HepG2 (cell line): ENCODE measurements around the gene NARS2. TPM values are rescaled to one million over a fixed set of nuclear protein-coding genes. Genes with fewer than 3 reads are reported as not detected.

Experiments used
- ATAC-seq: fragments of 200-7000 bp; cut with Tn5 transposase; 3 replicates; pipeline ENCODE4 v1.9.1; 2020; ENCODE audit warnings: mild to moderate bottlenecking, moderate library complexity
- BruUV-seq: library from RNA; stranded (reverse); fragments of 400-500 nt; replicated peaks from 2 replicates; lab custom pipeline; 2021; lab: Mats Ljungman, UMichigan
- CTCF ChIA-PET: fragments of 300-600 bp; formaldehyde crosslinking; extraction: SDS; loops from one replicate; lab custom pipeline; 2021; ENCODE audit warnings: low total read pairs, inconsistent platforms, low intra/inter-chr PET ratio; lab: Yijun Ruan, JAX
- POLR2A ChIA-PET: fragments of 350-600 bp; sonication (Branson Sonifier 250); formaldehyde crosslinking; loops from one replicate; lab custom pipeline; 2020; ENCODE audit warnings: antibody characterized with exemption, inconsistent platforms; lab: Yijun Ruan, JAX
- DNase-seq: peaks from one replicate; pipeline ENCODE4 v3.0.0-alpha.2; 2015; ENCODE audit warnings: low spot score
- FAIRE-seq: peaks from 3 replicates; lab custom pipeline; 2011; peaks lifted over from hg19 to GRCh38; lab: Jason Lieb, UNC
- H2AFZ ChIP-seq: one replicate; pipeline ENCODE4 v1.6.1; 2011; ENCODE audit warnings: low read length, inconsistent platforms
- H3K27ac ChIP-seq: fragments of 300-600 bp; 3 replicates; pipeline ENCODE4 v1.8.0; 2011; ENCODE audit warnings: mixed run types, mild to moderate bottlenecking, mixed read lengths, low read length, inconsistent platforms; ENCODE audit not compliant: insufficient read depth; ENCODE audit errors: extremely low read length
- H3K27me3 ChIP-seq, 2 experiments: fragments of 200-600 bp in 1 of 2; 2 replicates in 1 of 2; 3 replicates in 1 of 2; pipeline versions ENCODE4 v1.6.0 to v1.8.0; 2011; ENCODE audit warnings: low read length in 2 of 2, mild to moderate bottlenecking in 2 of 2, moderate library complexity in 2 of 2, inconsistent platforms in 1 of 2; ENCODE audit not compliant: insufficient read depth in 2 of 2, control insufficient read depth in 1 of 2
- H3K36me3 ChIP-seq, 2 experiments: fragments of 200-600 bp in 1 of 2; replicated peaks in 1 of 2; 2 replicates in 1 of 2; 3 replicates in 1 of 2; pipeline versions ENCODE4 v1.5.1 to v1.8.0; 2011; ENCODE audit warnings: low read length in 2 of 2, inconsistent platforms in 1 of 2; ENCODE audit not compliant: insufficient read depth in 2 of 2, control insufficient read depth in 1 of 2
- H3K4me1 ChIP-seq: 2 replicates; pipeline ENCODE4 v1.5.1; 2012; ENCODE audit warnings: low read length, inconsistent platforms; ENCODE audit not compliant: insufficient read depth
- H3K4me2 ChIP-seq: 2 replicates; pipeline ENCODE4 v1.6.0; 2011; ENCODE audit warnings: low read depth, low read length, inconsistent platforms
- H3K4me3 ChIP-seq, 3 experiments: fragments of 200-600 bp in 1 of 3; sonication (generic), shearing (Covaris generic) in 1 of 3; replicated peaks in 1 of 3; 2 replicates each; pipeline ENCODE4 v1.5.1; 2011 to 2016; ENCODE audit warnings: low read length in 3 of 3, inconsistent platforms in 2 of 3, low read depth in 2 of 3, mild to moderate bottlenecking in 2 of 3, control low read depth in 1 of 3, mixed read lengths in 1 of 3; ENCODE audit not compliant: insufficient read depth in 1 of 3
- H3K79me2 ChIP-seq: one replicate; pipeline ENCODE4 v1.6.1; 2011; ENCODE audit warnings: low read length, inconsistent platforms; ENCODE audit not compliant: insufficient read depth
- H3K9ac ChIP-seq: 2 replicates; pipeline ENCODE4 v1.6.0; 2011; ENCODE audit warnings: mild to moderate bottlenecking, low read depth, low read length, inconsistent platforms; ENCODE audit not compliant: insufficient read depth
- H3K9me3 ChIP-seq: 2 replicates; pipeline ENCODE4 v1.5.1; 2012; ENCODE audit warnings: mild to moderate bottlenecking, low read length
- H4K20me1 ChIP-seq: 2 replicates; pipeline ENCODE4 v1.6.0; 2011; ENCODE audit warnings: inconsistent platforms, mild to moderate bottlenecking, low read length, moderate library complexity; ENCODE audit not compliant: insufficient read depth
- ASH2L ChIP-seq: fragments of 300-600, 200-600 bp; sonication (generic); IDR thresholded peaks from 2 replicates; pipeline ENCODE4 v1.7.0; 2017; ENCODE audit warnings: low read depth, mild to moderate bottlenecking, moderate library complexity, mixed read lengths, low read length; ENCODE audit not compliant: insufficient read length
- CBX2 ChIP-seq, 2 experiments: fragments of 200-600 bp in 1 of 2; sonication (generic); formaldehyde crosslinking in 1 of 2; IDR thresholded peaks; 2 replicates each; pipeline versions ENCODE4 v1.7.0 to v1.8.1; 2018 to 2022; ENCODE audit warnings: low read depth in 2 of 2, low read length in 1 of 2, mild to moderate bottlenecking in 1 of 2, missing genetic modification reagents in 1 of 2
- FOXA3 ChIP-seq: IDR thresholded peaks from 2 replicates; pipeline ENCODE4 v1.6.1; 2016; ENCODE audit warnings: missing genetic modification reagents, missing compliant biosample characterization
- GATAD2A ChIP-seq: IDR thresholded peaks from 2 replicates; pipeline ENCODE4 v1.6.1; 2016
- KLF15 ChIP-seq: sonication (generic); formaldehyde crosslinking; IDR thresholded peaks from 2 replicates; pipeline ENCODE4 v1.8.1; 2023; ENCODE audit warnings: borderline replicate concordance, mild to moderate bottlenecking, inconsistent platforms, missing genetic modification reagents, mixed read lengths
- ZNF253 ChIP-seq: sonication (generic); formaldehyde crosslinking; IDR thresholded peaks from 2 replicates; pipeline ENCODE4 v1.8.0; 2022; ENCODE audit warnings: mild to moderate bottlenecking, missing genetic modification reagents, borderline replicate concordance
- ZNF609 ChIP-seq: sonication (generic); formaldehyde crosslinking; IDR thresholded peaks from 2 replicates; pipeline ENCODE4 v1.4.0; 2020; ENCODE audit warnings: mild to moderate bottlenecking, missing genetic modification reagents, borderline replicate concordance
- ZNF703 ChIP-seq: sonication (generic); formaldehyde crosslinking; IDR thresholded peaks from 2 replicates; pipeline ENCODE4 v1.5.1; 2020; ENCODE audit warnings: missing genetic modification reagents, mild to moderate bottlenecking, moderate library complexity, borderline replicate concordance
- ZNF781 ChIP-seq: sonication (generic); formaldehyde crosslinking; IDR thresholded peaks from 2 replicates; pipeline ENCODE4 v1.5.1; 2020; ENCODE audit warnings: borderline replicate concordance, mild to moderate bottlenecking, missing genetic modification reagents; ENCODE audit errors: not compliant biosample characterization
- WGBS: methylation state at CpG from one replicate; pipeline ENCODE4 v1.1.6; 2017; ENCODE audit warnings: low lambda C conversion rate; 5-methylcytosine and 5-hydroxymethylcytosine counted together
- in situ Hi-C: cut with HindIII; loops from 2 replicates; pipeline ENCODE4 v1.10.0; 2017; ENCODE audit warnings: low pct_unique_long_range_greater_than_20kb; ENCODE audit not compliant: extremely low pct_ligation_motif_present
- intact Hi-C: fragments of 100-400 bp; cut with micrococcal nuclease; formaldehyde crosslinking; loops from one replicate; pipeline ENCODE4 v1.10.0; 2022; ENCODE audit not compliant: unreplicated experiment
- polyA plus RNA-seq, 8 experiments: library from polyadenylated mRNA; depleted of rRNA in 3 of 8; stranded (reverse) in 7 of 8; unstranded in 1 of 8; fragments of >200 nt; fragmentation: Illumina TruSeq in 4 of 8; extraction: Trizol in 4 of 8; gene quantifications; 2 replicates each; pipeline versions ENCODE4 v1.2.1 to v1.2.3, GENCODE V29; 2011 to 2016; ENCODE audit warnings: low read depth in 4 of 8, missing spikeins in 1 of 8, mixed read lengths in 1 of 8; ENCODE audit not compliant: insufficient read depth in 1 of 8
- total RNA-seq, 5 experiments: library from RNA; depleted of rRNA; stranded (reverse); fragments of >200 nt; fragmentation: Illumina TruSeq; extraction: Trizol; gene quantifications; 2 replicates each; pipeline ENCODE4 v1.2.3, GENCODE V29; 2016; ENCODE audit warnings: low read depth in 1 of 5
- TF ChIP-seq, protein P1 (sequence below): IDR thresholded peaks from 2 replicates; pipeline ENCODE4 v1.4.0; 2020; ENCODE audit warnings: mild to moderate bottlenecking, missing genetic modification reagents
- TF ChIP-seq, protein P2 (sequence below): fragments of 450-650 bp; IDR thresholded peaks from 2 replicates; pipeline ENCODE4 v1.6.1; 2016

NARS2 gene
- total and polyA plus RNA-seq, 2 of the 13 experiments (the other 11 are each of a cell fraction or from before 2014, with no cell fraction given), result 45.9 to 65.0 TPM

DNA sequence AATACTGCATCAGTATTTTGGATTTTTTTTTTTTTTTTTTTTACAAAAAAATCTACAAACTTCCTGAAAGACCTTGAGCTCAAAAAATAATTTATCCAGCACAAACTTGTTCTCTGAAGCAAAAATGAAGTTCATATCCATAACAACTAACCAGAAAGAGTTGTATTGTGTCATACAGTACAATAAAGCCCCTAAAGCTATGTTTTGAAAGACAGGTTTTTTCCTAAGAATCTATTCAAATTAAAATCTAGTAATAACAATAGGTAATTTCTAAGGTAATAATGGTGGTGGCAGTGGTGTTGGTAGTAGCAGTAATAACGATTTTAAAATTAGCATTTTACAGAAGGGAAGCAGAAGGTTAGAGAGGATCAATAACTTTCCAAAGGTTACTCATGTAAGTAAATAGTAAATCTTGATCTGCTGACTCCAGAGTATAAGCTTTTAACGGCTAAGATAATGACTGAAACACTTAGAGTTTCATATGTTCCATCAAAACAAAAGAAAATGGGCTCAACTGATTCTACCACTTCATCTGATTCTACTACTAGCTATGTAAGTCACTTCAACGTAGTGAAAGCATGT is 103.7 kb downstream of the NARS2 start (continued):
- TF ChIP-seq, protein P1, sequence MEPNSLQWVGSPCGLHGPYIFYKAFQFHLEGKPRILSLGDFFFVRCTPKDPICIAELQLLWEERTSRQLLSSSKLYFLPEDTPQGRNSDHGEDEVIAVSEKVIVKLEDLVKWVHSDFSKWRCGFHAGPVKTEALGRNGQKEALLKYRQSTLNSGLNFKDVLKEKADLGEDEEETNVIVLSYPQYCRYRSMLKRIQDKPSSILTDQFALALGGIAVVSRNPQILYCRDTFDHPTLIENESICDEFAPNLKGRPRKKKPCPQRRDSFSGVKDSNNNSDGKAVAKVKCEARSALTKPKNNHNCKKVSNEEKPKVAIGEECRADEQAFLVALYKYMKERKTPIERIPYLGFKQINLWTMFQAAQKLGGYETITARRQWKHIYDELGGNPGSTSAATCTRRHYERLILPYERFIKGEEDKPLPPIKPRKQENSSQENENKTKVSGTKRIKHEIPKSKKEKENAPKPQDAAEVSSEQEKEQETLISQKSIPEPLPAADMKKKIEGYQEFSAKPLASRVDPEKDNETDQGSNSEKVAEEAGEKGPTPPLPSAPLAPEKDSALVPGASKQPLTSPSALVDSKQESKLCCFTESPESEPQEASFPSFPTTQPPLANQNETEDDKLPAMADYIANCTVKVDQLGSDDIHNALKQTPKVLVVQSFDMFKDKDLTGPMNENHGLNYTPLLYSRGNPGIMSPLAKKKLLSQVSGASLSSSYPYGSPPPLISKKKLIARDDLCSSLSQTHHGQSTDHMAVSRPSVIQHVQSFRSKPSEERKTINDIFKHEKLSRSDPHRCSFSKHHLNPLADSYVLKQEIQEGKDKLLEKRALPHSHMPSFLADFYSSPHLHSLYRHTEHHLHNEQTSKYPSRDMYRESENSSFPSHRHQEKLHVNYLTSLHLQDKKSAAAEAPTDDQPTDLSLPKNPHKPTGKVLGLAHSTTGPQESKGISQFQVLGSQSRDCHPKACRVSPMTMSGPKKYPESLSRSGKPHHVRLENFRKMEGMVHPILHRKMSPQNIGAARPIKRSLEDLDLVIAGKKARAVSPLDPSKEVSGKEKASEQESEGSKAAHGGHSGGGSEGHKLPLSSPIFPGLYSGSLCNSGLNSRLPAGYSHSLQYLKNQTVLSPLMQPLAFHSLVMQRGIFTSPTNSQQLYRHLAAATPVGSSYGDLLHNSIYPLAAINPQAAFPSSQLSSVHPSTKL (CRISPR knock-in tag), result 0 out of 2 replicates have a peak, but pooled peaks have one; percentile 16
- TF ChIP-seq GATAD2A (CRISPR knock-in tag), result 0 out of 2 replicates have a peak, but pooled peaks have one; percentile 41
- peak; percentile 38; the same call in 1 of the 2 replicates for TF ChIP-seq FOXA3 (CRISPR knock-in tag)

- no peaks in the 10 kb centered on the region for H3K27me3 ChIP-seq
- no peak overlapping the region for H3K27ac ChIP-seq
- H3K36me3 ChIP-seq, result peaks cover 6 to 26% of the 10 kb centered on the region in 2 experiments; a peak in 3 of 5 replicates
- intact Hi-C loops, result no loop called here
- peaks cover 24% of the 10 kb centered on the region for H3K4me1 ChIP-seq
- no peaks in the 10 kb centered on the region for H3K9me3 ChIP-seq
- DNase-seq, result no peak
- WGBS, result 96% methylated on average over 3 of the region's 3 CpGs
- BruUV-seq, result no TSS peak
- in situ Hi-C loops, result no loop called here
- H4K20me1 ChIP-seq, result no peaks in the 10 kb centered on the region
- POLR2A ChIA-PET, result no interaction called here
- no peak for FAIRE-seq
- H3K4me2 ChIP-seq, result no peak overlapping the region
- no peaks in the 10 kb centered on the region for H3K79me2 ChIP-seq
- ATAC-seq, result no peak
- H2AFZ ChIP-seq, result no peak overlapping the region
- CTCF ChIA-PET, result no interaction called here
- no peak overlapping the region for H3K4me3 ChIP-seq
- H3K9ac ChIP-seq, result no peak overlapping the region
- TF ChIP-seq ZNF253 (CRISPR knock-in tag) (no peak), CBX2 (IDR thresholded peaks at IDR 0.05; ENCODE audit: low read depth, low read length) (no peak), CBX2 (CRISPR knock-in tag; IDR thresholded peaks at IDR 0.05; ENCODE audit: low read depth) (no peak), ZNF781 (no peak), KLF15 (CRISPR knock-in tag) (no peak), ZNF609 (no peak), ASH2L (no peak), ZNF703 (CRISPR knock-in tag) (no peak)
- TF ChIP-seq, protein P2, sequence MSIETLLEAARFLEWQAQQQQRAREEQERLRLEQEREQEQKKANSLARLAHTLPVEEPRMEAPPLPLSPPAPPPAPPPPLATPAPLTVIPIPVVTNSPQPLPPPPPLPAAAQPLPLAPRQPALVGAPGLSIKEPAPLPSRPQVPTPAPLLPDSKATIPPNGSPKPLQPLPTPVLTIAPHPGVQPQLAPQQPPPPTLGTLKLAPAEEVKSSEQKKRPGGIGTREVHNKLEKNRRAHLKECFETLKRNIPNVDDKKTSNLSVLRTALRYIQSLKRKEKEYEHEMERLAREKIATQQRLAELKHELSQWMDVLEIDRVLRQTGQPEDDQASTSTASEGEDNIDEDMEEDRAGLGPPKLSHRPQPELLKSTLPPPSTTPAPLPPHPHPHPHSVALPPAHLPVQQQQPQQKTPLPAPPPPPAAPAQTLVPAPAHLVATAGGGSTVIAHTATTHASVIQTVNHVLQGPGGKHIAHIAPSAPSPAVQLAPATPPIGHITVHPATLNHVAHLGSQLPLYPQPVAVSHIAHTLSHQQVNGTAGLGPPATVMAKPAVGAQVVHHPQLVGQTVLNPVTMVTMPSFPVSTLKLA, result no peak
Measured at GRCh38 chr11:78469896-78470295, 104.8 kb downstream of the NARS2 start.
